HFFc6 (cell line): ENCODE data around the gene MAN1B1. TPM values are rescaled to one million over a fixed set of nuclear protein-coding genes. Genes with fewer than 3 reads are reported as not detected.

Source experiments
- DNase-seq: peaks from one replicate; pipeline ENCODE4 v3.0.0-alpha.2; 2018
- H3K27ac Mint-ChIP-seq: 2 replicates; pipeline ENCODE4 v1.8.0; 2020; ENCODE audit warnings: mild to moderate bottlenecking, mixed read lengths
- H3K27me3 Mint-ChIP-seq: 2 replicates; pipeline ENCODE4 v1.8.0; 2021; ENCODE audit warnings: mild to moderate bottlenecking, moderate library complexity, mixed read lengths; ENCODE audit not compliant: insufficient read depth
- H3K36me3 Mint-ChIP-seq: 2 replicates; pipeline ENCODE4 v1.8.0; 2021; ENCODE audit warnings: low read depth, mixed read lengths
- H3K4me1 Mint-ChIP-seq: 2 replicates; pipeline ENCODE4 v1.8.0; 2020; ENCODE audit warnings: low read depth, mixed read lengths
- H3K4me3 Mint-ChIP-seq: 2 replicates; pipeline ENCODE4 v1.8.0; 2020; ENCODE audit warnings: mild to moderate bottlenecking, moderate library complexity, mixed read lengths
- H3K9me3 Mint-ChIP-seq: 2 replicates; pipeline ENCODE4 v1.8.0; 2020; ENCODE audit warnings: mild to moderate bottlenecking, mixed read lengths
- total RNA-seq, 6 experiments: library from RNA; stranded (reverse); fragmentation: NEBNext Ultra II Directional; extraction: Animal tissue kit (Norgen Biotek cat#: 25700); gene quantifications; 2 replicates in 1 of 6; 3 replicates in 5 of 6; pipeline ENCODE4 v1.2.3, GENCODE V29; 2021
- TF ChIP-seq, protein P1 (sequence below): fragments of 200-600 bp; sonication (generic); IDR thresholded peaks from 2 replicates; pipeline ENCODE4 v1.5.0; 2021; ENCODE audit warnings: antibody characterized with exemption, mild to moderate bottlenecking

Gene MAN1B1
- total RNA-seq, 6 experiments from 2014 or later = 70.1 to 90.2 (median 77.6) TPM

DNA sequence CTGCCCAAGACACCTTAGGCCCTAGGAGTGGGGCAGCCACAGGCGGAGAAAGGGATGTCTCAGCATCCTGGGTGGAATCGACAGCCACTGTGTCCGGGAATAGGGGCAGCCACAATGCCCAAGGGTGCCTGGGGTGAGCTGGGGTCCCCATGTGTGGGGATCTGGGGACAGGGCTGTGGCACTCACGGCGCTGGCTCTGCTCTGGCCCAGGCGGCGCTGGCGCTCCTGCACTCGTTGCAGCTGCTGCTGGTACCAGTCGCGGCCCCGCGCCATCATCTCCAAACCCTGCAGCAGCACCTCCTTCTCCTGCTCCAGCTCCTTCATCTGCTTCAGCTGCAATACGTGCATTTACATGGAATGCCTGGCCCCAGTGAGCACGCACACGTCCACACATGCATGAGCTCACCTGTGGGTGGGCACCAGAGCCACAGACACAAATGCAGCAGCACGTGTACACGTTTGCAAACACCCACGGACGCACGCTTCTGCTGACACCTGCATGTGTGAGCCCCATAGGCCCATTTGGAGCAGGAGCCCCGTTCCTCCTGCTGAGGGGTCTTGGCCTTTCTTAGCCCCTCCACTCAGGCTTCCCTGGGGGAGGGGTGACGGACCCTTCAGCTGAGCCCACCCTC is 21.3 kb upstream of the MAN1B1 start:
- no peak for DNase-seq
- no peaks in the 10 kb centered on the region for H3K36me3 Mint-ChIP-seq
- no peak overlapping the region for H3K27ac Mint-ChIP-seq
- TF ChIP-seq, protein P1, sequence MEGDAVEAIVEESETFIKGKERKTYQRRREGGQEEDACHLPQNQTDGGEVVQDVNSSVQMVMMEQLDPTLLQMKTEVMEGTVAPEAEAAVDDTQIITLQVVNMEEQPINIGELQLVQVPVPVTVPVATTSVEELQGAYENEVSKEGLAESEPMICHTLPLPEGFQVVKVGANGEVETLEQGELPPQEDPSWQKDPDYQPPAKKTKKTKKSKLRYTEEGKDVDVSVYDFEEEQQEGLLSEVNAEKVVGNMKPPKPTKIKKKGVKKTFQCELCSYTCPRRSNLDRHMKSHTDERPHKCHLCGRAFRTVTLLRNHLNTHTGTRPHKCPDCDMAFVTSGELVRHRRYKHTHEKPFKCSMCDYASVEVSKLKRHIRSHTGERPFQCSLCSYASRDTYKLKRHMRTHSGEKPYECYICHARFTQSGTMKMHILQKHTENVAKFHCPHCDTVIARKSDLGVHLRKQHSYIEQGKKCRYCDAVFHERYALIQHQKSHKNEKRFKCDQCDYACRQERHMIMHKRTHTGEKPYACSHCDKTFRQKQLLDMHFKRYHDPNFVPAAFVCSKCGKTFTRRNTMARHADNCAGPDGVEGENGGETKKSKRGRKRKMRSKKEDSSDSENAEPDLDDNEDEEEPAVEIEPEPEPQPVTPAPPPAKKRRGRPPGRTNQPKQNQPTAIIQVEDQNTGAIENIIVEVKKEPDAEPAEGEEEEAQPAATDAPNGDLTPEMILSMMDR = no peak
- peaks cover 1% of the 10 kb centered on the region; the same call in 1 of the 2 replicates for H3K27me3 Mint-ChIP-seq
- peaks cover 6% of the 10 kb centered on the region for H3K4me1 Mint-ChIP-seq
- no peak overlapping the region for H3K4me3 Mint-ChIP-seq
- no peaks in the 10 kb centered on the region for H3K9me3 Mint-ChIP-seq

DNA sequence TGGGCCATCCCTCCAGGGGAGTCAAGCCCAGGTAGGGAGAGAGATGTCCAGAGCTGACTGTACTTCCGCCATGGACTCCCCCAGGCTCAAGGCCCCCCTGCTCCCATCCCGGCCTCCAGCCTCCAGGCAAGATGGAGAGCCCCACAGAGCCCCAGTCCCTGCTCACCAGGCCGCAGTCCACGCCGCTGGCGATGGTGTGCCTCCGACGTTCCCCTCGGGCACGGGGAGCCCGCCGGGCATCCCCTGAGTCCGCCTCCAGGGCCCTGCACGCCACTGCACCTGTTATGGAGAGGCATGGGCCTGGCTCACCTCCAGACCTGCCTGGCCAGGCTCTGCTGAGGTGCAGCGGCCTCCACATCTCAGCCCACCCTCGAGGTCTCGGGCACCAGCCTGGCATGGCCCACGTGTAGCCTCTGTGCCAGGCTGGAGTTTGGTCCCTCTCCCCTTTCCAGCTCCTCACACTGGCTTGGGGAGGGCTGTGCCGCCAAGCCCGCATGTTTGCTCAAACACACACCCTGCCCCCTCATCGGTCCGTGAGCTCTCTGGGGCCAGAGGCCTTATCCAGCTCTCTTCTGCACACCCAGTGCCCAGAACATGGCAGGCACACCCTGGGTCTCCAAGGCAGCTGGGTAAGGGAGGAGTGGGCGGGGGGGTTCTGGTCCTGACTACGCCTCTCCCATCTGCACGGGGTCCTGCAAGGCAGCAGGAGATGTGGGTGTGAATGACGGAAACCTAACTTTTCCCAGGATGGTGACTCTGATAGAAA is 20.5 kb upstream of the MAN1B1 start:
- H3K9me3 Mint-ChIP-seq = no peaks in the 10 kb centered on the region
- no peak for DNase-seq
- H3K4me3 Mint-ChIP-seq = no peak overlapping the region
- H3K36me3 Mint-ChIP-seq = no peaks in the 10 kb centered on the region
- H3K4me1 Mint-ChIP-seq = peaks cover 12% of the 10 kb centered on the region
- H3K27me3 Mint-ChIP-seq = peaks cover 1% of the 10 kb centered on the region; the same call in 1 of the 2 replicates
- TF ChIP-seq, protein P1 = no peak
- no peak overlapping the region for H3K27ac Mint-ChIP-seq

GRCh38 chr9:137067860-137068538 is 18.8 kb upstream of the MAN1B1 start:
- Mint-ChIP-seq H3K36me3 (no peaks in the 10 kb centered on the region), H3K9me3 (no peaks in the 10 kb centered on the region), H3K4me1 (peaks cover 14% of the 10 kb centered on the region), H3K4me3 (no peak overlapping the region), H3K27ac (no peak overlapping the region), H3K27me3 (peaks cover 1% of the 10 kb centered on the region; the same call in 1 of the 2 replicates)
- TF ChIP-seq, protein P1 = peak; percentile 85
- DNase-seq = peak; percentile 61

DNA sequence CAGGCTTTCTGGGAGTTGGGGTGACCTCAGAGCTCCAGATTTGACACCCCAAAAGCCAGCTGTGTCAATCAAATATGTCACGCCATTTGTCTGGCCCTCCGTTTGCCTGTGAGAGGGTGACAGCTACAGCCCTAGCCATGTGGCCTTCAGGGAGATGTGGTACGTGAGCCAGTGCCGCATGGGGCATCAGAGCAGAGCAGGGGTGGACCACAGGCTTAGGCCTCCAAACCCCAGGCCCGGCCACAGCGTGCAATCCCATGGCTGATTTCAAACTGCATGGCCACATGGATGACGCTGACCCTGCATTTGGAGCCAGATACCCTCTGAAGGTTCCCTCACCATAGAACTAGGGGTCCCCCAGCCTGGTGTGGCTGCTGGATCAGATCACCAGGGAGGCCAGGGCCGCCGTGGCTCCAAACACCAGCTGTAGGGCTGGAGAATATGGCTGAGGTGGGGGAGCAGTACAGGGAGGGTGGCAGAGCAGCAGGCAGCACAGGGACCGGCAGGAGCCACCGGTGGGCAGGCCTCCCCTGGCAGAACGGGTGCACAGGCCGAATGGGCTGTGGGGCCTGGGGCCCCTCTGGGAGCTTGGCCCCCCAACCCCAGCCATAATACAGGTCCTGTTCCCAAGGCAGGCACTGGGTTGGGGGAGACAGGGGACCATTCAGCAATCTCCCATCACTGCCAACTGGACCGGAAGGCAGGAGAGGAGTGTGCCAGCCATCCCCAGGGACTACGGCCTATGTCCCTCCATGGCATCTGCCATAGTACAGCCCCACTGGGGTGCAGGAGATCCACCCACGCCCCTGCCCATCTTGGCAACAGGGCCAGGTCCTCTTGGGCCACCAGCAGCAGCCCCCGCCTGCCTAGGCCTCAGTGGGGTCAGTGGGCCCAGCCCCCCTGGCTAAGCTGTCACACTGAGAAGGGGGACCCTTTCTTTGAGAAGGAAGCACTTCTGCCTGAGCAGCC is 18.0 kb upstream of the MAN1B1 start:
- H3K4me3 Mint-ChIP-seq = peak overlapping the region; percentile 26
- H3K9me3 Mint-ChIP-seq = no peaks in the 10 kb centered on the region
- no peaks in the 10 kb centered on the region for H3K36me3 Mint-ChIP-seq
- no peak for DNase-seq
- H3K27ac Mint-ChIP-seq = no peak overlapping the region
- H3K4me1 Mint-ChIP-seq = peaks cover 14% of the 10 kb centered on the region
- H3K27me3 Mint-ChIP-seq = peaks cover 1% of the 10 kb centered on the region; the same call in 1 of the 2 replicates
- TF ChIP-seq, protein P1 = no peak
